ENCODE measurements around the gene ZNF106. TPM values are rescaled to one million over a fixed set of nuclear protein-coding genes. Genes with fewer than 3 reads are reported as not detected.
A peak's percentile ranks its signal among the peaks of the same experiment; 100 is the strongest.

The ZNF106 gene
- total RNA-seq, 2 experiments from 2014 or later = 46.4 to 46.6 TPM

- DNase-seq (no peak), ATAC-seq (peak; percentile 25)
- ChIA-PET CTCF (no interaction called here), POLR2A (no interaction called here)
- Mint-ChIP-seq H3K27ac (peak overlapping the region; percentile 74), H3K4me3 (peak overlapping the region; percentile 65), H3K36me3 (ENCODE audit: low read depth) (no peaks in the 10 kb centered on the region), H3K4me1 (ENCODE audit: low read depth) (peaks cover 5% of the 10 kb centered on the region), H3K9me3 (no peaks in the 10 kb centered on the region), H3K27me3 (no peaks in the 10 kb centered on the region)
- intact Hi-C loops (cut with micrococcal nuclease) = no loop called here
- TF ChIP-seq CTCF (IDR thresholded peaks at IDR 0.05) = no peak
Observed at GRCh38 chr15:42402455-42403205, 88.3 kb downstream of the ZNF106 start.

- peak; percentile 77 for ATAC-seq
- H3K27ac Mint-ChIP-seq = peak overlapping the region; percentile 74
- peak overlapping the region; percentile 65 for H3K4me3 Mint-ChIP-seq
- no peak for TF ChIP-seq CTCF (IDR thresholded peaks at IDR 0.05)
- peaks cover 5% of the 10 kb centered on the region for H3K4me1 Mint-ChIP-seq (ENCODE audit: low read depth)
- ChIA-PET CTCF (no interaction called here), POLR2A (interaction anchor here (2.2 kb wide), 1 partner anchor 129 kb away, joined by 5 read pairs; the partner anchor contains the start of genes GANC and TMEM87A)
- no peaks in the 10 kb centered on the region for H3K27me3 Mint-ChIP-seq
- intact Hi-C loops (cut with micrococcal nuclease) = no loop called here
- H3K9me3 Mint-ChIP-seq = no peaks in the 10 kb centered on the region
- H3K36me3 Mint-ChIP-seq (ENCODE audit: low read depth) = no peaks in the 10 kb centered on the region
- peak; percentile 27 for DNase-seq
Observed at GRCh38 chr15:42401544-42402454, 89.1 kb downstream of the ZNF106 start.

- H3K4me1 Mint-ChIP-seq (ENCODE audit: low read depth) = no peaks in the 10 kb centered on the region
Observed at GRCh38 chr15:42395838-42396237, 95.1 kb downstream of the ZNF106 start.

GRCh38 chr15:42394106-42394505 is 96.8 kb downstream of the ZNF106 start:
- intact Hi-C loops (cut with micrococcal nuclease) = no loop called here
- no peak for ATAC-seq

More at GRCh38 chr15:42395838-42396237, 95.1 kb downstream of the ZNF106 start:
- H3K9me3 Mint-ChIP-seq = no peaks in the 10 kb centered on the region
- H3K27me3 Mint-ChIP-seq = no peaks in the 10 kb centered on the region
- ChIA-PET POLR2A (no interaction called here), CTCF (no interaction called here)
- intact Hi-C loops (cut with micrococcal nuclease) = no loop called here
- H3K4me3 Mint-ChIP-seq = no peak overlapping the region
- ATAC-seq (no peak), DNase-seq (no peak)
- H3K27ac Mint-ChIP-seq = no peak overlapping the region
- H3K36me3 Mint-ChIP-seq (ENCODE audit: low read depth) = no peaks in the 10 kb centered on the region
- no peak for TF ChIP-seq CTCF (IDR thresholded peaks at IDR 0.05)

More at GRCh38 chr15:42394106-42394505, 96.8 kb downstream of the ZNF106 start:
- TF ChIP-seq CTCF (IDR thresholded peaks at IDR 0.05) = no peak
- Mint-ChIP-seq H3K4me1 (ENCODE audit: low read depth) (no peaks in the 10 kb centered on the region), H3K27ac (no peak overlapping the region), H3K4me3 (no peak overlapping the region), H3K27me3 (no peaks in the 10 kb centered on the region), H3K36me3 (ENCODE audit: low read depth) (no peaks in the 10 kb centered on the region), H3K9me3 (no peaks in the 10 kb centered on the region)
- no peak for DNase-seq
- CTCF ChIA-PET = no interaction called here
- POLR2A ChIA-PET = no interaction called here
